Measurements from ENCODE around the gene ADCY2.

- TF ChIP-seq EP300 (IDR thresholded peaks at IDR 0.05) = no peak
- no peak for TF ChIP-seq POLR2AphosphoS5 (IDR thresholded peaks at IDR 0.05)
- TF ChIP-seq CTCF (IDR thresholded peaks at IDR 0.05) = no peak
Measured at GRCh38 chr5:7445068-7445467, 49.1 kb downstream of the ADCY2 start.

Measured in stomach (tissue), 4 donors.